GM10248 (cell line): ENCODE results near the gene DACT1.

Experiments used
- CTCF ChIA-PET: fragments of 300-600 bp; sonication (Branson Sonifier 250); formaldehyde crosslinking; extraction: SDS; loops from one replicate; lab custom pipeline; 2021; ENCODE audit warnings: antibody characterized with exemption; lab: Yijun Ruan, JAX
- POLR2A ChIA-PET: fragments of 350-650 bp; sonication (Branson Sonifier 250); formaldehyde crosslinking; extraction: SDS; loops from one replicate; lab custom pipeline; 2020; ENCODE audit warnings: antibody characterized with exemption; lab: Yijun Ruan, JAX
- DNase-seq: peaks from one replicate; pipeline ENCODE4 v3.0.0; 2012; ENCODE audit errors: extremely low spot score
- TF ChIP-seq, protein P1 (sequence below): IDR thresholded peaks from 2 replicates; pipeline ENCODE4 v1.5.1; 2012; ENCODE audit warnings: mild to moderate bottlenecking, low read depth; ENCODE audit errors: extremely low read depth, missing control alignments, control extremely low read depth

Gene DACT1

DNA sequence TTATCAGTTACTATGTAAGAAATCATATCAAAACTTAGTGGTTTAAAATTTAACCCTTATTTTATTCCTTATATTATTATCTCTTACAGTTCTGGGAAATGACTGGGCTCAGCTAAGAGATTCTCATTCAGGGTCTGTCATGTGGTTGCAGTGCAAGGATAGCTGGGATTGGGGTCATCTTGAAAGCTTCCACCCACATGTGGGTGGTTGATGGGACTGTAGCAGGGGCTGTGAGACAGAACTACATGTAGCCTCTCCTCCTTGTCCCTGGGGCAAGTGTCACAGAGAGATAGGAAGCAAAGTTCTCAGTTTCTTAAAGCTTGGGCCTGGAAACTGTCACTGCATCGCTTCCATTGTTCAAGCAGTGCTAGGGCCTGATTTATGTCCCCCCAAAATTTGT lies 57.8 kb downstream of the DACT1 start:
- DNase-seq: no peak
- POLR2A ChIA-PET: no interaction called here
- TF ChIP-seq, protein P1, sequence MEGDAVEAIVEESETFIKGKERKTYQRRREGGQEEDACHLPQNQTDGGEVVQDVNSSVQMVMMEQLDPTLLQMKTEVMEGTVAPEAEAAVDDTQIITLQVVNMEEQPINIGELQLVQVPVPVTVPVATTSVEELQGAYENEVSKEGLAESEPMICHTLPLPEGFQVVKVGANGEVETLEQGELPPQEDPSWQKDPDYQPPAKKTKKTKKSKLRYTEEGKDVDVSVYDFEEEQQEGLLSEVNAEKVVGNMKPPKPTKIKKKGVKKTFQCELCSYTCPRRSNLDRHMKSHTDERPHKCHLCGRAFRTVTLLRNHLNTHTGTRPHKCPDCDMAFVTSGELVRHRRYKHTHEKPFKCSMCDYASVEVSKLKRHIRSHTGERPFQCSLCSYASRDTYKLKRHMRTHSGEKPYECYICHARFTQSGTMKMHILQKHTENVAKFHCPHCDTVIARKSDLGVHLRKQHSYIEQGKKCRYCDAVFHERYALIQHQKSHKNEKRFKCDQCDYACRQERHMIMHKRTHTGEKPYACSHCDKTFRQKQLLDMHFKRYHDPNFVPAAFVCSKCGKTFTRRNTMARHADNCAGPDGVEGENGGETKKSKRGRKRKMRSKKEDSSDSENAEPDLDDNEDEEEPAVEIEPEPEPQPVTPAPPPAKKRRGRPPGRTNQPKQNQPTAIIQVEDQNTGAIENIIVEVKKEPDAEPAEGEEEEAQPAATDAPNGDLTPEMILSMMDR: no peak
- CTCF ChIA-PET: no interaction called here

DNA sequence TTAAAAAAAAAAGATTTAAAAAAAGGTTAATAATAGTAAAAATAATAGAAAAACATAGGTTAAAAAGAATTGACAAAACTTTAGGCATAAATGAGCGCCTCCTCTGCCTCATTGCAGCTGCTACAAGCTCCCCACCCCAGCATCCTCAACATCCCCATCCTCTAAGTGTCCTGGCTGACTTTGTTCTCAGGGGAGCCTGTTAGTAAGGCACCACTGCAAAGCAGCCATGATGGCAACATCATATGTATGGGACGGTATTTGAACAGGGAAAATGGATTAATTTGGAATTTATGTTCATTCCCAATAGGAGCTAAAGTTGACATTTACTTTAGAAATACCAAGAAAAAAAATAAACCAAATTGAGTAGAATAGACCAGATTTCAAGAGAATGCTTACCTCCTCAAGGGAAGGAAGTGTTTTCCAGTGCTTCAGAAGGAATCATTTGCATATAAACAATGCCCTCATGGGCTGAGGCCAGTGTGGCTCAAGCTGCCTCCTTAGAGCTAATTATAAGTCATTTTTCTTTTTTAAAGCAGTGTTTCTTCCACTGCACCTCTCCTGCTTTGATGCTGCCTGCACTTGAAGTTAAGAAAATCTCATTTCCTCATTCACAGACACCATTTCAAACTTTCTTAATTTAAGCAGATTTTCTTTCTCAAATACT lies 59.6 kb downstream of the DACT1 start:
- DNase-seq: no peak
- POLR2A ChIA-PET: no interaction called here
- CTCF ChIA-PET: interaction anchor here (0.9 to 1.3 kb wide), 3 partner anchors 8 to 37 kb away, joined by 3 to 4 read pairs (median 4); no protein-coding TSS in a partner anchor
- TF ChIP-seq, protein P1: no peak
